Hepatocyte (in vitro differentiated cells): ENCODE measurements around the gene KCTD19. TPM values are rescaled to one million over a fixed set of nuclear protein-coding genes. Genes with fewer than 3 reads are reported as not detected.
A peak's percentile ranks its signal among the peaks of the same experiment; 100 is the strongest.
"Not testable (repeated sequence)": the region's sequence is repeated elsewhere in the genome, so short reads cannot be mapped to it uniquely, and the experiment has no call there.

ENCODE experiments used
- DNase-seq: peaks from one replicate; pipeline ENCODE4 v3.0.0-alpha.2; 2016; ENCODE audit warnings: low spot score
- H2AFZ ChIP-seq: fragments of 200-600 bp; sonication (generic); 2 replicates; pipeline ENCODE4 v1.6.0; 2016; ENCODE audit warnings: antibody characterized with exemption, mild to moderate bottlenecking
- H3K27ac ChIP-seq: fragments of 200-600 bp; sonication (generic); 2 replicates; pipeline ENCODE4 v1.5.1; 2016; ENCODE audit warnings: mild to moderate bottlenecking
- H3K27me3 ChIP-seq: fragments of 200-600 bp; sonication (generic); 2 replicates; pipeline ENCODE4 v1.6.1; 2016
- H3K36me3 ChIP-seq: fragments of 200-600 bp; sonication (generic); replicated peaks from 2 replicates; pipeline ENCODE4 v1.5.1; 2016; ENCODE audit warnings: low read depth; ENCODE audit not compliant: insufficient read depth
- H3K4me1 ChIP-seq: fragments of 200-600 bp; sonication (generic); 2 replicates; pipeline ENCODE4 v1.5.1; 2016; ENCODE audit warnings: mild to moderate bottlenecking, moderate library complexity; ENCODE audit not compliant: insufficient read depth
- H3K4me2 ChIP-seq: fragments of 200-600 bp; sonication (generic); 2 replicates; pipeline ENCODE4 v1.6.0; 2016
- H3K4me3 ChIP-seq: fragments of 200-600 bp; sonication (generic); 2 replicates; pipeline ENCODE4 v1.5.1; 2016; ENCODE audit warnings: mild to moderate bottlenecking
- H3K79me2 ChIP-seq: fragments of 200-600 bp; sonication (generic); 2 replicates; pipeline ENCODE4 v1.6.0; 2017; ENCODE audit warnings: mild to moderate bottlenecking
- H3K9me2 ChIP-seq: fragments of 200-600 bp; sonication (generic); replicated peaks from 2 replicates; pipeline ENCODE4 v1.6.0; 2017; ENCODE audit warnings: mild to moderate bottlenecking; ENCODE audit not compliant: insufficient read depth
- H3K9me3 ChIP-seq: fragments of 200-600 bp; sonication (generic); 2 replicates; pipeline ENCODE4 v1.5.1; 2016; ENCODE audit warnings: low read depth, mild to moderate bottlenecking
- H4K20me1 ChIP-seq: fragments of 200-600 bp; sonication (generic); 2 replicates; pipeline ENCODE4 v1.6.0; 2016; ENCODE audit warnings: mild to moderate bottlenecking; ENCODE audit not compliant: insufficient read depth, poor library complexity, severe bottlenecking
- CTCF ChIP-seq: fragments of 200-600 bp; sonication (generic); IDR thresholded peaks from 2 replicates; pipeline ENCODE4 v1.5.1; 2016; ENCODE audit warnings: antibody characterized with exemption, mild to moderate bottlenecking; ENCODE audit not compliant: poor library complexity
- EZH2 ChIP-seq: fragments of 200-600 bp; sonication (generic); IDR thresholded peaks from 2 replicates; pipeline ENCODE4 v1.6.1; 2016; ENCODE audit warnings: antibody characterized with exemption, mild to moderate bottlenecking, borderline replicate concordance
- EZH2phosphoT487 ChIP-seq: fragments of 200-600 bp; sonication (generic); IDR thresholded peaks from one replicate; pipeline ENCODE4 v1.6.1; 2018; ENCODE audit warnings: antibody characterized with exemption, mild to moderate bottlenecking, low read depth, moderate library complexity; ENCODE audit not compliant: unreplicated experiment, severe bottlenecking
- WGBS: methylation state at CpG from one replicate; pipeline ENCODE4 v1.1.6; 2016; ENCODE audit warnings: low lambda C conversion rate; ENCODE audit errors: missing lambda C conversion rate; 5-methylcytosine and 5-hydroxymethylcytosine counted together
- polyA plus RNA-seq: library from polyadenylated mRNA; unstranded; fragments of >200 nt; fragmentation: Nextera tagmentation; extraction: Ambion mirVana; gene quantifications from 2 replicates; pipeline ENCODE4 v1.2.1, GENCODE V29; 2016
- total RNA-seq: library from RNA; depleted of rRNA; stranded (reverse); fragments of >200 nt; gene quantifications from 2 replicates; pipeline ENCODE4 v1.2.3, GENCODE V29; 2014

The KCTD19 gene
- total and polyA plus RNA-seq, 2 experiments from 2014 or later, result not detected

GRCh38 chr16:67356396-67356795, 29.9 kb upstream of the KCTD19 start:
- H3K27me3 ChIP-seq, result no peaks in the 10 kb centered on the region
- no peaks in the 10 kb centered on the region for H3K4me1 ChIP-seq
- TF ChIP-seq EZH2 (no peak), EZH2phosphoT487 (no peak)
- H2AFZ ChIP-seq, result no peak overlapping the region
- H3K4me2 ChIP-seq, result no peak overlapping the region
- H3K9me2 ChIP-seq, result no peaks in the 10 kb centered on the region
- DNase-seq, result no peak
- no peaks in the 10 kb centered on the region for H3K9me3 ChIP-seq
- WGBS, result 78% methylated on average over 3 of the region's 3 CpGs
- H3K36me3 ChIP-seq, result no peaks in the 10 kb centered on the region
- H4K20me1 ChIP-seq, result no peaks in the 10 kb centered on the region
- H3K79me2 ChIP-seq, result no peaks in the 10 kb centered on the region
- no peak overlapping the region for H3K27ac ChIP-seq
- H3K4me3 ChIP-seq, result no peak overlapping the region

- H2AFZ ChIP-seq, DNase-seq, H3K4me3 ChIP-seq, H3K27me3 ChIP-seq, H3K4me1 ChIP-seq, H3K4me2 ChIP-seq, H3K9me2 ChIP-seq, H3K79me2 ChIP-seq, H3K9me3 ChIP-seq, H4K20me1 ChIP-seq, H3K36me3 ChIP-seq, H3K27ac ChIP-seq: not testable (repeated sequence)
- WGBS, result 100% methylated on average over 3 of the region's 3 CpGs
Measured at GRCh38 chr16:67352463-67352862, 25.9 kb upstream of the KCTD19 start.

- Histone ChIP-seq H3K4me1 (no peaks in the 10 kb centered on the region), H2AFZ (no peak overlapping the region), H3K79me2 (no peaks in the 10 kb centered on the region), H3K4me2 (no peak overlapping the region), H3K27ac (no peak overlapping the region), H3K36me3 (no peaks in the 10 kb centered on the region), H3K4me3 (no peak overlapping the region), H4K20me1 (no peaks in the 10 kb centered on the region), H3K9me2 (no peaks in the 10 kb centered on the region), H3K27me3 (no peaks in the 10 kb centered on the region), H3K9me3 (no peaks in the 10 kb centered on the region)
- no peak for TF ChIP-seq CTCF
- TF ChIP-seq EZH2, result no peak
- no peak for TF ChIP-seq EZH2phosphoT487
- no peak for DNase-seq
- WGBS, result 89% methylated on average over 1 of the region's 1 CpG
Measured at GRCh38 chr16:67350324-67350723, 23.8 kb upstream of the KCTD19 start.

- Histone ChIP-seq H3K27me3 (no peaks in the 10 kb centered on the region), H3K79me2 (no peaks in the 10 kb centered on the region), H4K20me1 (no peaks in the 10 kb centered on the region), H2AFZ (no peak overlapping the region), H3K4me2 (no peak overlapping the region), H3K36me3 (no peaks in the 10 kb centered on the region), H3K4me1 (no peaks in the 10 kb centered on the region), H3K27ac (no peak overlapping the region), H3K9me3 (no peaks in the 10 kb centered on the region), H3K9me2 (no peaks in the 10 kb centered on the region), H3K4me3 (no peak overlapping the region)
- TF ChIP-seq EZH2phosphoT487 (no peak), CTCF (peak; percentile 11)
- DNase-seq, result no peak
Measured at GRCh38 chr16:67349172-67349571, 22.6 kb upstream of the KCTD19 start.

GRCh38 chr16:67346341-67346740, 19.8 kb upstream of the KCTD19 start:
- Histone ChIP-seq H3K36me3 (no peaks in the 10 kb centered on the region), H3K9me3 (no peaks in the 10 kb centered on the region), H3K27ac (no peak overlapping the region), H2AFZ (no peak overlapping the region), H3K27me3 (no peaks in the 10 kb centered on the region), H4K20me1 (no peaks in the 10 kb centered on the region), H3K79me2 (no peaks in the 10 kb centered on the region), H3K4me3 (no peak overlapping the region), H3K9me2 (no peaks in the 10 kb centered on the region), H3K4me1 (no peaks in the 10 kb centered on the region), H3K4me2 (no peak overlapping the region)
- WGBS, result 70% methylated on average over 3 of the region's 3 CpGs
- TF ChIP-seq CTCF (no peak), EZH2 (no peak), EZH2phosphoT487 (no peak)
- DNase-seq, result no peak
